Prostate gland (tissue), 2 donors: ENCODE data around the gene ALPP. TPM values are rescaled to one million over a fixed set of nuclear protein-coding genes. Genes with fewer than 3 reads are reported as not detected.

ENCODE experiments used
- DNase-seq: peaks from one replicate; pipeline ENCODE4 v3.0.0-alpha.2; 2019; ENCODE audit warnings: low spot score
- H3K27ac ChIP-seq, 2 donors: fragments of 200-600 bp; sonication (generic); 2 replicates each; pipeline ENCODE4 v1.5.1; 2017 to 2019
- H3K27me3 ChIP-seq: fragments of 200-600 bp; sonication (generic); replicated peaks from 2 replicates; pipeline ENCODE4 v1.5.1; 2019; ENCODE audit not compliant: insufficient read depth
- H3K36me3 ChIP-seq, 2 donors: fragments of 200-600 bp; sonication (generic); 1 replicate in 1 of 2; 2 replicates in 1 of 2; pipeline versions ENCODE4 v1.5.1 to v1.8.1; 2017 to 2019
- H3K4me1 ChIP-seq: fragments of 200-600 bp; sonication (generic); replicated peaks from 2 replicates; pipeline ENCODE4 v1.5.1; 2019
- H3K4me3 ChIP-seq, 2 donors: fragments of 200-600 bp; sonication (generic); 2 replicates each; pipeline ENCODE4 v1.5.1; 2017 to 2019
- H3K9me3 ChIP-seq: fragments of 200-600 bp; sonication (generic); 2 replicates; pipeline ENCODE4 v1.5.1; 2017
- CTCF ChIP-seq, 4 experiments: fragments of 200-600 bp in 2 of 4; fragments of 450-650 bp in 2 of 4; sonication (generic) in 2 of 4; IDR thresholded peaks; 1 replicate in 3 of 4; 2 replicates in 1 of 4; pipeline ENCODE4 v1.5.1; 2016 to 2019; ENCODE audit warnings: antibody characterized with exemption in 4 of 4, mild to moderate bottlenecking in 2 of 4, moderate library complexity in 2 of 4
- POLR2A ChIP-seq: fragments of 450-650 bp; IDR thresholded peaks from one replicate; pipeline ENCODE4 v1.6.1; 2016; ENCODE audit warnings: antibody characterized with exemption, mild to moderate bottlenecking
- POLR2AphosphoS5 ChIP-seq: sonication (generic); formaldehyde crosslinking; IDR thresholded peaks from one replicate; pipeline ENCODE4 v1.6.1; 2017; ENCODE audit warnings: antibody characterized with exemption
- WGBS: methylation state at CpG from one replicate; pipeline ENCODE4 v1.1.5; 2018; 5-methylcytosine and 5-hydroxymethylcytosine counted together
- intact Hi-C: fragments of 100-400 bp; cut with DNase I; formaldehyde crosslinking; loops from one replicate; pipeline ENCODE4 v1.14.2; 2022
- total RNA-seq, 2 donors: library from RNA; depleted of rRNA; stranded (reverse); fragments of >200 nt; gene quantifications; one replicate each; pipeline ENCODE4 v1.1.0, GENCODE V29; 2016

ALPP gene
- total RNA-seq, 2 donors from 2014 or later, result 0.97 TPM; not detected in 1

GRCh38 chr2:232386490-232386739 is 7.9 kb downstream of the ALPP start:
- Histone ChIP-seq H3K27me3 (peaks cover 24% of the 10 kb centered on the region), H3K9me3 (no peaks in the 10 kb centered on the region), H3K4me3 (no peak overlapping the region), H3K36me3 (no peaks in the 10 kb centered on the region), H3K4me1 (no peaks in the 10 kb centered on the region), H3K27ac (no peak overlapping the region)
- no peak for TF ChIP-seq CTCF (IDR thresholded peaks at IDR 0.05)
- 10% methylated on average over 23 of the region's 23 CpGs for WGBS
- intact Hi-C loops, result no loop called here
- DNase-seq, result no peak

- no peak overlapping the region for H3K4me3 ChIP-seq
- no peaks in the 10 kb centered on the region for H3K9me3 ChIP-seq
- intact Hi-C loops, result no loop called here
- peaks cover 23% of the 10 kb centered on the region for H3K27me3 ChIP-seq
- H3K36me3 ChIP-seq, result no peaks in the 10 kb centered on the region
- H3K4me1 ChIP-seq, result no peaks in the 10 kb centered on the region
- H3K27ac ChIP-seq, result no peak overlapping the region
- no peak for TF ChIP-seq POLR2AphosphoS5
- TF ChIP-seq CTCF (IDR thresholded peaks at IDR 0.05), result no peak
- no peak for TF ChIP-seq POLR2A
- WGBS, result 20% methylated on average over 69 of the region's 75 CpGs
- DNase-seq, result no peak
Observed at GRCh38 chr2:232386740-232387450, 8.3 kb downstream of the ALPP start.

GRCh38 chr2:232387451-232388171 is 9.1 kb downstream of the ALPP start:
- intact Hi-C loops, result no loop called here
- Histone ChIP-seq H3K36me3 (no peaks in the 10 kb centered on the region), H3K9me3 (no peaks in the 10 kb centered on the region), H3K4me1 (no peaks in the 10 kb centered on the region), H3K27ac (no peak overlapping the region), H3K4me3 (no peak overlapping the region), H3K27me3 (peaks cover 20% of the 10 kb centered on the region)
- no peak for TF ChIP-seq POLR2A
- TF ChIP-seq POLR2AphosphoS5, result no peak
- TF ChIP-seq CTCF (IDR thresholded peaks at IDR 0.05), result no peak
- no peak for DNase-seq
- 22% methylated on average over 47 of the region's 50 CpGs for WGBS

- Histone ChIP-seq H3K27me3 (peaks cover 13% of the 10 kb centered on the region), H3K4me3 (no peak overlapping the region), H3K27ac (no peak overlapping the region), H3K4me1 (no peaks in the 10 kb centered on the region), H3K9me3 (no peaks in the 10 kb centered on the region), H3K36me3 (no peaks in the 10 kb centered on the region)
- no peak for DNase-seq
- intact Hi-C loops, result no loop called here
- TF ChIP-seq POLR2AphosphoS5, result no peak
- 23% methylated on average over 19 of the region's 42 CpGs for WGBS
Observed at GRCh38 chr2:232388324-232388891, 9.9 kb downstream of the ALPP start.

GRCh38 chr2:232389327-232389726 is 10.8 kb downstream of the ALPP start:
- no peak overlapping the region for H3K27ac ChIP-seq
- no peak for TF ChIP-seq CTCF (IDR thresholded peaks at IDR 0.05)
- TF ChIP-seq POLR2A, result no peak
- no peak for TF ChIP-seq POLR2AphosphoS5
- H3K27me3 ChIP-seq, result peaks cover 13% of the 10 kb centered on the region
- intact Hi-C loops, result no loop called here
- 73% methylated on average over 6 of the region's 6 CpGs for WGBS
- H3K9me3 ChIP-seq, result no peaks in the 10 kb centered on the region
- no peaks in the 10 kb centered on the region for H3K4me1 ChIP-seq
- no peaks in the 10 kb centered on the region for H3K36me3 ChIP-seq
- H3K4me3 ChIP-seq, result no peak overlapping the region
- DNase-seq, result no peak
